ENCODE measurements around the gene MYOF. TPM values are rescaled to one million over a fixed set of nuclear protein-coding genes. Genes with fewer than 3 reads are reported as not detected.
"Not testable (repeated sequence)": the region's sequence is repeated elsewhere in the genome, so short reads cannot be mapped to it uniquely, and the experiment has no call there.

Gene MYOF
- total RNA-seq, 3 donors from 2014 or later = 55.0 to 90.7 (median 85.5) TPM

- Histone ChIP-seq H3K4me1 (ENCODE audit: low read depth) (peaks cover 13% of the 10 kb centered on the region), H3K9me3 (no peaks in the 10 kb centered on the region), H3K4me3 (no peak overlapping the region), H3K36me3 (ENCODE audit: low read depth) (no peaks in the 10 kb centered on the region)
- no peak for ATAC-seq
- TF ChIP-seq CTCF (IDR thresholded peaks at IDR 0.05) = no peak
- intact Hi-C loops (cut with DNase I, micrococcal nuclease) = no loop called here
- DNase-seq = no peak
These were observed 60.9 kb downstream of the MYOF start for GRCh38 chr10:93420944-93421825.

- H3K9me3 ChIP-seq = no peaks in the 10 kb centered on the region
- DNase-seq = no peak
- ATAC-seq = no peak
- intact Hi-C loops (cut with DNase I, micrococcal nuclease) = no loop called here
- H3K4me1 ChIP-seq (ENCODE audit: low read depth) = peaks cover 13% of the 10 kb centered on the region
- no peak for TF ChIP-seq CTCF (IDR thresholded peaks at IDR 0.05)
- H3K4me3 ChIP-seq = no peak overlapping the region
- H3K36me3 ChIP-seq (ENCODE audit: low read depth) = no peaks in the 10 kb centered on the region
These were observed 62.0 kb downstream of the MYOF start for GRCh38 chr10:93420091-93420490.

GRCh38 chr10:93419016-93419415 lies 63.1 kb downstream of the MYOF start:
- H3K4me3 ChIP-seq; ATAC-seq; H3K9me3 ChIP-seq; H3K36me3 ChIP-seq (ENCODE audit: low read depth); intact Hi-C loops (cut with DNase I, micrococcal nuclease); DNase-seq: not testable (repeated sequence)
- H3K4me1 ChIP-seq (ENCODE audit: low read depth) = peaks cover 13% of the 10 kb centered on the region

- H3K9me3 ChIP-seq = no peaks in the 10 kb centered on the region
- no peaks in the 10 kb centered on the region for H3K36me3 ChIP-seq (ENCODE audit: low read depth)
- ATAC-seq (peak; percentile 21), DNase-seq (no peak)
- H3K4me1 ChIP-seq (ENCODE audit: low read depth) = peaks cover 14% of the 10 kb centered on the region
- intact Hi-C loops (cut with DNase I, micrococcal nuclease) = no loop called here
- TF ChIP-seq CTCF (IDR thresholded peaks at IDR 0.05) = no peak
- no peak overlapping the region for H3K4me3 ChIP-seq
These were observed 64.2 kb downstream of the MYOF start for GRCh38 chr10:93417921-93418320.

GRCh38 chr10:93417266-93417665 lies 64.9 kb downstream of the MYOF start:
- ATAC-seq (no peak), DNase-seq (no peak)
- Histone ChIP-seq H3K4me3 (no peak overlapping the region), H3K4me1 (ENCODE audit: low read depth) (peaks cover 20% of the 10 kb centered on the region), H3K9me3 (no peaks in the 10 kb centered on the region), H3K36me3 (ENCODE audit: low read depth) (no peaks in the 10 kb centered on the region)
- intact Hi-C loops (cut with DNase I, micrococcal nuclease) = no loop called here
- TF ChIP-seq CTCF (IDR thresholded peaks at IDR 0.05) = no peak

GRCh38 chr10:93416824-93417223 lies 65.3 kb downstream of the MYOF start:
- no peak for DNase-seq
- H3K9me3 ChIP-seq = no peaks in the 10 kb centered on the region
- no peak for TF ChIP-seq CTCF (IDR thresholded peaks at IDR 0.05)
- H3K36me3 ChIP-seq (ENCODE audit: low read depth) = no peaks in the 10 kb centered on the region
- intact Hi-C loops (cut with DNase I, micrococcal nuclease) = no loop called here
- H3K4me3 ChIP-seq = no peak overlapping the region
- ATAC-seq = no peak
- H3K4me1 ChIP-seq (ENCODE audit: low read depth) = peaks cover 20% of the 10 kb centered on the region
